Peyer's patch (tissue), 4 donors: Measurements from ENCODE around the gene PRSS57. TPM values are rescaled to one million over a fixed set of nuclear protein-coding genes. Genes with fewer than 3 reads are reported as not detected.

Experiments used
- DNase-seq, 3 donors: peaks; one replicate each; pipeline ENCODE4 v3.0.0-alpha.2; 2017 to 2019
- H3K27ac ChIP-seq, 4 donors: fragments of 200-600 bp; sonication (generic); one replicate each; pipeline ENCODE4 v1.5.1; 2016 to 2019
- H3K27me3 ChIP-seq, 2 donors: fragments of 200-600 bp; sonication (generic); one replicate each; pipeline ENCODE4 v1.5.1; 2019
- H3K36me3 ChIP-seq, 3 donors: fragments of 200-600 bp; sonication (generic); one replicate each; pipeline ENCODE4 v1.5.1; 2016 to 2019
- H3K4me1 ChIP-seq, 4 donors: fragments of 200-600 bp; sonication (generic); one replicate each; pipeline ENCODE4 v1.5.1; 2016 to 2019
- H3K4me3 ChIP-seq, 4 donors: fragments of 200-600 bp; sonication (generic); 1 replicate in 3 of 4; 2 replicates in 1 of 4; pipeline ENCODE4 v1.5.1; 2016 to 2019; ENCODE audit warnings: mild to moderate bottlenecking in 1 of 4
- H3K9me3 ChIP-seq, 4 donors: fragments of 200-600 bp; sonication (generic); one replicate each; pipeline ENCODE4 v1.5.1; 2016 to 2019; ENCODE audit warnings: mild to moderate bottlenecking in 1 of 4
- CTCF ChIP-seq, 6 experiments: fragments of 450-650 bp in 4 of 6; fragments of 200-600 bp in 2 of 6; sonication (generic) in 1 of 6; IDR thresholded peaks; one replicate each; pipeline ENCODE4 v1.5.1; 2017 to 2019; ENCODE audit warnings: antibody characterized with exemption in 6 of 6, mild to moderate bottlenecking in 3 of 6, moderate library complexity in 1 of 6
- POLR2A ChIP-seq, 2 donors: fragments of 450-650 bp; IDR thresholded peaks; one replicate each; pipeline ENCODE4 v1.5.1; 2017; ENCODE audit warnings: antibody characterized with exemption in 2 of 2, mild to moderate bottlenecking in 2 of 2, moderate library complexity in 2 of 2
- total RNA-seq, 4 donors: library from RNA; depleted of rRNA; stranded (reverse); fragments of >200 nt; gene quantifications; one replicate each; pipeline ENCODE4 v1.1.0, GENCODE V29; 2016

Gene PRSS57
- total RNA-seq, 4 donors from 2014 or later, result not detected

GRCh38 chr19:680287-681028 lies 14.8 kb downstream of the PRSS57 start:
- Histone ChIP-seq H3K36me3 (no peaks in the 10 kb centered on the region), H3K27ac (peak overlapping the region; percentile 76 to 96 (median 91)), H3K4me1 (peaks cover 3 to 39% (median 13%) of the 10 kb centered on the region in 4 donors), H3K4me3 (peak overlapping the region; percentile 72 to 95 (median 85)), H3K27me3 (peaks cover 0 to 3% of the 10 kb centered on the region in 2 donors), H3K9me3 (no peaks in the 10 kb centered on the region)
- TF ChIP-seq CTCF (IDR thresholded peaks at IDR 0.05) (peak; percentile 35 to 76 (median 59)), POLR2A (IDR thresholded peaks at IDR 0.05) (peak; percentile 48 to 82)
- DNase-seq, result peak; percentile 99 to 100 (median 100)

DNA sequence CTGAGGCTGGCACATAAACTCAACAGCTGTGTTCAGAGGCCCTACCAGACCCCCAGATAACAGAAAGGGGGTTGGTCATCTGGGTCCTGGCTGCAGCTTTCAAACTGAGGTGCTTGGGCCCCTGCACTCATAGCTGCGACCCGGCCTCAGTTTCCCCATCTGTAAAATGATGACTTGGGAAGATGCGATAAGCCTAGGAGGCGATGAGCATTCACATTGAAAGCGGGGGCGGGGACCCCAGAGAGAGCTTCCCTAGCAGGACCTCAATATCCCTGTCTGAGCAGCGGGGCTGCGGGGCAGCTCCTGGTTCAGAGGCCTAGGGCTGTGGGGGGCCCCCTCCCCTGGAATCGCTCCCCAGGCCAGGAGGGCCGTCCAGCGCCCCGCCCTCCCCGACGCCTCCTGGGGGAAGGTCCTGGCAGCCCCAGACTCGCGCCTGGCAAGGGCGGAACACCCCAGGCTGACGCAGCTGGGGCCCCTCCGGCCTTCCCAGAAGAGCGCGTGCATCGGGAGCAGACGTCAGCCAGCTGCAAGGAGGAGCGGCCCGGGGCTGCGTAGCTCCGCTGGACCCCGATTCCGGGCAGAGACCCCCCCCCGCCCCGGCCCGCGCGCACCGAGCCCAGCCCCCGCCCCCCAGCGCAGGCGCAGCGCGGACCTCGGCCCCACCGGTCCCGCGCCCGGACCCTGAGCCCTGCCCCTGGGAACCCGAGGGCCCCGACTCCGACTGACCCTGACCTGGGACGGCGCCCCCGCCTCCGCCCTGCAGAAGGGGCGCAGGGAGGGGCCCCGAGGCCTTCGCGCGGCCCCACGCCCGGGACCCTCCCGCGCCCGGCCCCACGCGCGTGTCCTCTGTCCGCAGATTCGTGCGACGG lies 15.6 kb downstream of the PRSS57 start:
- Histone ChIP-seq H3K36me3 (no peaks in the 10 kb centered on the region), H3K4me3 (peak overlapping the region; percentile 72 to 95 (median 85)), H3K4me1 (peaks cover 3 to 42% (median 13%) of the 10 kb centered on the region in 4 donors), H3K27me3 (peaks cover 0 to 3% of the 10 kb centered on the region in 2 donors), H3K27ac (peak overlapping the region; percentile 76 to 96 (median 91)), H3K9me3 (no peaks in the 10 kb centered on the region)
- peak in 2 of 3 donors; percentile 64 to 66 for DNase-seq
- no peak for TF ChIP-seq POLR2A (IDR thresholded peaks at IDR 0.05)
- TF ChIP-seq CTCF (IDR thresholded peaks at IDR 0.05), result no peak

DNA sequence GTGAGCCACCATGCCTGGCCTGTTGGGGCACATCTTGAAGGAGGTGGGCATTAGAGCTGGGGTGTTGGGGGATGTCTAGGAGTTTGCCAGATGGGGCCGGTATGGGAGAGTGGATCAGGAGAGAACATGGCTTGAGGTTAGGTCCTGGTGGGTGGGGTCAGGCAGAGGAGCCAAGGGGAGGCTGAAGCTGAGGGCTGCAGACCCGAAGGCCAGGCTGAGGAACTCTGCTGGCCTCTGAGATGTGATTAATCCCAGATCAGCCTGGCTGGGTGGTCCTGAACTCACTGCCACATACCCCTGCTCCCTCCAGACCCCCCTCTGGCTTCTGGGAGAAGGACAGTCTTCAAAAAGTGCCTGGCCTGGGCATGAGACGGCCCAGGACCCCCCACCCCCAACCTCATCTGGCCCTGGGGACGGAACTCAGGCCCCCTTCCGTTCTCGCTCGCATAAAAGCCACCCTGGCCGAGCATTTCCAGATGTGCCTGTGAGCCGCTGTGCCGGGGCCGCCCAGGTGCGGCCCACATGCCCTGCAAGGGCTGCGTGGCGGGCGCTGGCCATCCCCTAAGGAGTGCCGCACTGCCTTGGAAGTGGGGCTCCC lies 16.4 kb downstream of the PRSS57 start:
- no peak for DNase-seq
- H3K27ac ChIP-seq, result peak overlapping the region in 3 of 4 donors; percentile 90 to 96 (median 92)
- H3K4me1 ChIP-seq, result peaks cover 3 to 42% (median 13%) of the 10 kb centered on the region in 4 donors
- no peak for TF ChIP-seq POLR2A (IDR thresholded peaks at IDR 0.05)
- TF ChIP-seq CTCF (IDR thresholded peaks at IDR 0.05), result no peak
- no peaks in the 10 kb centered on the region for H3K36me3 ChIP-seq
- H3K4me3 ChIP-seq, result peak overlapping the region in 2 of 4 donors; percentile 84 to 86
- peaks cover 0 to 3% of the 10 kb centered on the region in 2 donors for H3K27me3 ChIP-seq
- no peaks in the 10 kb centered on the region for H3K9me3 ChIP-seq

DNA sequence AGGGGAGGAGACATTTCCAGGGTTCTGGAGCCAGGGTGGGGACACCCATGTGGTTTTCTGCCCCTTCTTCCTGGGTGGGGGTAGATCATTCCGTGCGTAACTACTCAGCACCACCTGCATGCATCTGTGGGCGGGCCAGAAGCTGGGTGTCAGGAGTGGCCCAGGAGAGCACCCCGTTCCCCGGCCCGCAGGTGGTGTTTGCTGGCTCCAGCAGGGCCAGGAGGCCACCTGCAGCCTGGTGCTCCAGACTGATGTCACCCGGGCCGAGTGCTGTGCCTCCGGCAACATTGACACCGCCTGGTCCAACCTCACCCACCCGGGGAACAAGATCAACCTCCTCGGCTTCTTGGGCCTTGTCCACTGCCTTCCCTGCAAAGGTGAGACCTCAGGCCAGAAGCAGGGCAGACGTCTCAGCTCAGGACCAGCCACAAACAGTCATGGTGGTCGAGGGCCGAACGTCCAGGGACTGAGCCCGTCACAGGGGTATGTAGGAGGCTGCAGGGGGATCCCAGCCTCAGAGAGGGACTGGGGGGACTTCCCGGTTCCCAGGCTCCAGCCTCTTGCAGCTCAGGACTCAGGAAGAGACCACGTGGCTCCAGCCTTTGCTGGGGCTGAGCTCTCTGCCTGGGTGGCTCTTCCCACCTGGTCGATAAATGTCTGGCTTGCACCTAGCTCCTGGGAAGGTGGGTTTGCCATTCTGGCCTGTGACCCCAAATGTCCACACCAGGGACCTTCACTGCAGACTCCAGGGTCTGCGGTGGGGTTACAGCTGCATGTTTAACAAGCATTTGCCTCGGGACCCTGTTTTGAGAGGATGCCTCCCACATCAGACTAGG lies 17.4 kb downstream of the PRSS57 start:
- peaks cover 0 to 3% of the 10 kb centered on the region in 2 donors for H3K27me3 ChIP-seq
- H3K4me3 ChIP-seq, result peak overlapping the region in 3 of 4 donors; percentile 32 to 52 (median 50)
- H3K9me3 ChIP-seq, result no peaks in the 10 kb centered on the region
- peak overlapping the region; percentile 60 to 86 (median 73) for H3K27ac ChIP-seq
- TF ChIP-seq POLR2A (IDR thresholded peaks at IDR 0.05), result no peak
- no peak for TF ChIP-seq CTCF (IDR thresholded peaks at IDR 0.05)
- no peak for DNase-seq
- H3K4me1 ChIP-seq, result peaks cover 3 to 42% (median 13%) of the 10 kb centered on the region in 4 donors
- H3K36me3 ChIP-seq, result no peaks in the 10 kb centered on the region
